Astrocyte (in vitro differentiated cells and primary cell): ENCODE measurements around the gene ANKS1A.

Source experiments
- EZH2 ChIP-seq: IDR thresholded peaks from 2 replicates; pipeline ENCODE4 v1.6.1; 2012; ENCODE audit warnings: mild to moderate bottlenecking, low read length, inconsistent platforms; ENCODE audit not compliant: insufficient read depth
- TF ChIP-seq, protein P1 (sequence below): IDR thresholded peaks from 2 replicates; pipeline ENCODE4 v1.5.1; 2011; ENCODE audit warnings: low read depth, mild to moderate bottlenecking, inconsistent platforms, low read length, moderate library complexity; ENCODE audit not compliant: insufficient read depth

DNA sequence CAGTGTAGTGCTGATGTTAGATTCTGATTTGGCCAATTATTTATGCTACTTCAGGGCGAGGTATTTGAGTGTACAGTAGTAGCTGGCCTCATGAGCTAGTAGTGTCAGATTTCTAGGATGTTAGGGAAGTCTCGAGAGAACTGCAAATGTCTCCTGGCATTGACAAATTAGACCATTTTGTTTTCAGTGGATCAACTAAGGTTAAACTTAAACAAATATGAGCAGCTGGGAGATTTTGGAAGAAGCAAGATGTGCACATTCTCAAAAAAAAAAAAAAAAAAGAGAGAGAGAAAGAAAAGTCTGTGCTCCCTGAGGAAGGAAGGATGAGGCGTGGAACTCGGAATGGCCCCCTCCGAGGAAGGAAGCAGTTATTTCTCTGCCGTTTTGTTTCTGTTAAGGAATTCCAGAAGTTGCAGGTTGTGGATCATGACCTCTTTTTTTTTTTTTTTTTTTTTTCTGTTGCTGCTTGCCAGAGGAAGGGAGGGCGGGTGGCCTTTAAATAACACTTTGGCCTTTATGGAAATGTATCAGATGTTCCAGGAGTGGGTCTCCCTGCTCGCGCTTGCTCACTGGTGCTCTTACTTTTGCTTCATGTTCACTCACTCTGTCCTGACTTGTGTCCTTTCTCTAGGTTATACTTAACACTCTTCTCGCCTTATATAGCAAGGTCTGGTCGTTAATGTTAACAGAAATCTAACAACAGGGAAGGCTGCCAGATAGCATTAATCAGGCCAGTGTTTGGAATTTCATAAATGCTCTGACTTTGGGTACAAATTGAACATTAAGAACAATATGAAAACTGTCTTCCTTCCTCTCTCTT lies 127.7 kb downstream of the ANKS1A start:
- TF ChIP-seq, protein P1, sequence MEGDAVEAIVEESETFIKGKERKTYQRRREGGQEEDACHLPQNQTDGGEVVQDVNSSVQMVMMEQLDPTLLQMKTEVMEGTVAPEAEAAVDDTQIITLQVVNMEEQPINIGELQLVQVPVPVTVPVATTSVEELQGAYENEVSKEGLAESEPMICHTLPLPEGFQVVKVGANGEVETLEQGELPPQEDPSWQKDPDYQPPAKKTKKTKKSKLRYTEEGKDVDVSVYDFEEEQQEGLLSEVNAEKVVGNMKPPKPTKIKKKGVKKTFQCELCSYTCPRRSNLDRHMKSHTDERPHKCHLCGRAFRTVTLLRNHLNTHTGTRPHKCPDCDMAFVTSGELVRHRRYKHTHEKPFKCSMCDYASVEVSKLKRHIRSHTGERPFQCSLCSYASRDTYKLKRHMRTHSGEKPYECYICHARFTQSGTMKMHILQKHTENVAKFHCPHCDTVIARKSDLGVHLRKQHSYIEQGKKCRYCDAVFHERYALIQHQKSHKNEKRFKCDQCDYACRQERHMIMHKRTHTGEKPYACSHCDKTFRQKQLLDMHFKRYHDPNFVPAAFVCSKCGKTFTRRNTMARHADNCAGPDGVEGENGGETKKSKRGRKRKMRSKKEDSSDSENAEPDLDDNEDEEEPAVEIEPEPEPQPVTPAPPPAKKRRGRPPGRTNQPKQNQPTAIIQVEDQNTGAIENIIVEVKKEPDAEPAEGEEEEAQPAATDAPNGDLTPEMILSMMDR: no peak
- no peak for TF ChIP-seq EZH2
